H1 (cell line): Measurements from ENCODE around the gene STAP2. TPM values are rescaled to one million over a fixed set of nuclear protein-coding genes. Genes with fewer than 3 reads are reported as not detected.

Source experiments
- CTCF ChIA-PET: fragments of 300-600 bp; sonication (Branson Sonifier 250); formaldehyde crosslinking; loops from one replicate; lab custom pipeline; 2021; ENCODE audit not compliant: partially characterized antibody; lab: Charles Lee
- POLR2A ChIA-PET: fragments of 300-600 bp; sonication (Branson Sonifier 250); formaldehyde crosslinking; loops from one replicate; lab custom pipeline; 2021; ENCODE audit warnings: inconsistent platforms; ENCODE audit not compliant: partially characterized antibody; lab: Charles Lee
- DNase-seq, 2 experiments: peaks; one replicate each; pipeline versions ENCODE4 v3.0.0 to v3.0.0-alpha.2; 2010 to 2022; ENCODE audit warnings: low spot score in 2 of 2, low read depth in 1 of 2, mixed read lengths in 1 of 2
- FAIRE-seq: peaks from 2 replicates; lab custom pipeline; 2011; peaks lifted over from hg19 to GRCh38; lab: Jason Lieb, UNC
- H2AFZ ChIP-seq: 2 replicates; pipeline ENCODE4 v1.8.1; 2012; ENCODE audit warnings: low read length, inconsistent platforms
- H2AK5ac ChIP-seq: 2 replicates; pipeline ENCODE4 v1.6.1; 2013; ENCODE audit warnings: low read depth, low read length
- H2BK120ac ChIP-seq: replicated peaks from 2 replicates; pipeline ENCODE3; 2013; ENCODE audit warnings: low read depth, low read length, inconsistent platforms
- H2BK12ac ChIP-seq: 2 replicates; pipeline ENCODE4 v1.6.1; 2013; ENCODE audit warnings: low read depth, low read length
- H2BK15ac ChIP-seq: 2 replicates; pipeline ENCODE4 v1.6.1; 2013; ENCODE audit warnings: low read length
- H2BK20ac ChIP-seq: 2 replicates; pipeline ENCODE4 v1.6.1; 2013; ENCODE audit warnings: low read length
- H2BK5ac ChIP-seq: 2 replicates; pipeline ENCODE4 v1.6.1; 2013; ENCODE audit warnings: low read depth, low read length
- H3K14ac ChIP-seq: 2 replicates; pipeline ENCODE4 v1.6.1; 2013; ENCODE audit warnings: inconsistent platforms; ENCODE audit not compliant: insufficient read length
- H3K18ac ChIP-seq: 2 replicates; pipeline ENCODE4 v1.6.1; 2013; ENCODE audit warnings: low read length; ENCODE audit errors: extremely low read depth
- H3K23ac ChIP-seq: 2 replicates; pipeline ENCODE4 v1.6.1; 2013; ENCODE audit warnings: inconsistent platforms; ENCODE audit not compliant: insufficient read length
- H3K23me2 ChIP-seq: 2 replicates; pipeline ENCODE4 v1.6.1; 2013; ENCODE audit warnings: low read depth, low read length
- H3K27ac ChIP-seq: 2 replicates; pipeline ENCODE4 v1.6.1; 2011; ENCODE audit warnings: low read depth, low read length, inconsistent platforms
- H3K27me3 ChIP-seq, 4 experiments: replicated peaks in 1 of 4; 1 replicate in 1 of 4; 2 replicates in 3 of 4; pipeline versions ENCODE4 v1.6.1 to v1.8.1; 2011 to 2013; ENCODE audit warnings: low read length in 3 of 4, mild to moderate bottlenecking in 3 of 4, inconsistent platforms in 2 of 4, mixed read lengths in 2 of 4, moderate library complexity in 1 of 4; ENCODE audit not compliant: control insufficient read depth in 3 of 4, insufficient read depth in 3 of 4; ENCODE audit errors: extremely low read depth in 1 of 4
- H3K36me3 ChIP-seq, 4 experiments: 2 replicates each; pipeline versions ENCODE4 v1.6.1 to v1.8.1; 2011 to 2013; ENCODE audit warnings: mild to moderate bottlenecking in 4 of 4, low read length in 3 of 4, moderate library complexity in 2 of 4, control low read depth in 1 of 4, inconsistent platforms in 1 of 4; ENCODE audit not compliant: insufficient read depth in 4 of 4, control insufficient read depth in 2 of 4
- H3K4ac ChIP-seq: replicated peaks from 2 replicates; pipeline ENCODE3; 2013; ENCODE audit warnings: low read length, low read depth, mixed read lengths, inconsistent platforms; ENCODE audit not compliant: insufficient read length
- H3K4me1 ChIP-seq, 4 experiments: replicated peaks in 1 of 4; 1 replicate in 1 of 4; 2 replicates in 3 of 4; pipeline versions ENCODE4 v1.6.1 to v1.8.1; 2011 to 2013; ENCODE audit warnings: low read length in 3 of 4, inconsistent platforms in 2 of 4, mixed read lengths in 1 of 4; ENCODE audit not compliant: insufficient read depth in 4 of 4, control insufficient read depth in 3 of 4
- H3K4me2 ChIP-seq, 2 experiments: 2 replicates each; pipeline versions ENCODE4 v1.6.1 to v1.8.1; 2011 to 2013; ENCODE audit warnings: low read depth in 2 of 2, low read length in 2 of 2, control low read depth in 1 of 2, inconsistent platforms in 1 of 2, mild to moderate bottlenecking in 1 of 2; ENCODE audit not compliant: insufficient read depth in 1 of 2
- H3K4me3 ChIP-seq, 4 experiments: fragments of 200-600, 300-600 bp in 1 of 4; sonication (generic), shearing (Covaris generic), sonication (Bioruptor Twin) in 1 of 4; 2 replicates each; pipeline versions ENCODE4 v1.5.1 to v1.8.1; 2011 to 2016; ENCODE audit warnings: low read length in 4 of 4, low read depth in 3 of 4, control low read depth in 2 of 4, inconsistent platforms in 2 of 4, mild to moderate bottlenecking in 2 of 4, mixed read lengths in 1 of 4, moderate library complexity in 1 of 4; ENCODE audit not compliant: insufficient read depth in 2 of 4; ENCODE audit errors: extremely low read depth in 1 of 4
- H3K56ac ChIP-seq: replicated peaks from 2 replicates; pipeline ENCODE3; 2013; ENCODE audit warnings: low read depth, mild to moderate bottlenecking, mixed read lengths, low read length, inconsistent platforms; ENCODE audit not compliant: insufficient read length
- H3K79me1 ChIP-seq: 2 replicates; pipeline ENCODE4 v1.6.1; 2013; ENCODE audit warnings: low read depth, low read length, control low read depth
- H3K79me2 ChIP-seq, 2 experiments: 2 replicates each; pipeline versions ENCODE4 v1.6.1 to v1.8.1; 2012 to 2013; ENCODE audit warnings: low read length in 2 of 2, mild to moderate bottlenecking in 2 of 2, inconsistent platforms in 1 of 2; ENCODE audit not compliant: insufficient read depth in 2 of 2, control insufficient read depth in 1 of 2
- H3K9ac ChIP-seq, 4 experiments: replicated peaks in 1 of 4; 1 replicate in 1 of 4; 2 replicates in 3 of 4; pipeline versions ENCODE4 v1.6.1 to v1.8.1; 2011 to 2013; ENCODE audit warnings: low read depth in 3 of 4, low read length in 3 of 4, control low read depth in 2 of 4, mild to moderate bottlenecking in 2 of 4, moderate library complexity in 2 of 4, inconsistent platforms in 1 of 4; ENCODE audit errors: extremely low read depth in 1 of 4
- H3K9me3 ChIP-seq, 2 experiments: 2 replicates each; pipeline versions ENCODE4 v1.6.1 to v1.8.1; 2012 to 2013; ENCODE audit warnings: mild to moderate bottlenecking in 2 of 2, moderate library complexity in 2 of 2, control low read depth in 1 of 2, inconsistent platforms in 1 of 2, low read depth in 1 of 2, low read length in 1 of 2, mixed read lengths in 1 of 2; ENCODE audit not compliant: insufficient read depth in 2 of 2
- H4K20me1 ChIP-seq, 2 experiments: replicated peaks in 1 of 2; 2 replicates each; pipeline versions ENCODE3 to v1.8.1; 2011 to 2013; ENCODE audit warnings: inconsistent platforms in 2 of 2, low read length in 2 of 2, mild to moderate bottlenecking in 1 of 2; ENCODE audit not compliant: insufficient read depth in 2 of 2, control insufficient read depth in 1 of 2
- H4K5ac ChIP-seq: 2 replicates; pipeline ENCODE4 v1.6.1; 2013; ENCODE audit warnings: low read length, low read depth, mixed read lengths, inconsistent platforms; ENCODE audit not compliant: insufficient read length
- H4K8ac ChIP-seq: 2 replicates; pipeline ENCODE4 v1.8.0; 2013; ENCODE audit warnings: mild to moderate bottlenecking, moderate library complexity, low read length, inconsistent platforms; ENCODE audit not compliant: insufficient read depth; ENCODE audit errors: extremely low read depth
- H4K91ac ChIP-seq: replicated peaks from 2 replicates; pipeline ENCODE3; 2013; ENCODE audit warnings: low read length, mixed read lengths, inconsistent platforms; ENCODE audit not compliant: insufficient read length
- EGR1 ChIP-seq: IDR thresholded peaks from 2 replicates; pipeline ENCODE4 v1.6.1; 2011; ENCODE audit warnings: low read depth, low read length, borderline replicate concordance
- JUN ChIP-seq: IDR thresholded peaks from 2 replicates; pipeline ENCODE4 v1.6.1; 2011; ENCODE audit warnings: low read depth, mild to moderate bottlenecking, improper control_type of control experiment, low read length
- KDM4A ChIP-seq: IDR thresholded peaks from one replicate; pipeline ENCODE4 v1.7.1; 2012; ENCODE audit warnings: low read depth, mild to moderate bottlenecking, moderate library complexity, low read length, inconsistent platforms; ENCODE audit not compliant: severe bottlenecking
- POLR2A ChIP-seq, 2 experiments: IDR thresholded peaks; 1 replicate in 1 of 2; 2 replicates in 1 of 2; pipeline ENCODE4 v1.6.1; 2011; ENCODE audit warnings: low read depth in 2 of 2, low read length in 2 of 2, mild to moderate bottlenecking in 2 of 2; ENCODE audit errors: control extremely low read depth in 1 of 2
- TEAD4 ChIP-seq: IDR thresholded peaks from 2 replicates; pipeline ENCODE4 v1.6.1; 2012; ENCODE audit warnings: low read depth, low read length, inconsistent platforms, mixed read lengths
- WGBS, 2 experiments: shearing (Covaris generic) in 1 of 2; methylation state at CpG; one replicate each; pipeline versions ENCODE4 v1.1.6 to v1.1.7; 2013 to 2015; ENCODE audit warnings: low lambda C conversion rate in 2 of 2, mixed read lengths in 2 of 2, inconsistent platforms in 1 of 2, low coverage in 1 of 2, missing lambda C conversion rate in 1 of 2; ENCODE audit not compliant: insufficient replicate concordance in 2 of 2, insufficient coverage in 1 of 2, insufficient read length in 1 of 2; ENCODE audit errors: extremely low coverage in 1 of 2, missing lambda C conversion rate in 1 of 2; 5-methylcytosine and 5-hydroxymethylcytosine counted together
- polyA plus RNA-seq, 7 experiments: library from polyadenylated mRNA; depleted of rRNA in 3 of 7; stranded (reverse) in 5 of 7; unstranded in 2 of 7; fragments of >200 nt in 5 of 7; fragments of 200-250 nt in 2 of 7; gene quantifications; 1 replicate in 5 of 7; 2 replicates in 1 of 7; 4 replicates in 1 of 7; pipeline versions ENCODE4 v1.2.1 to v1.2.3, GENCODE V29; 2011 to 2013; ENCODE audit warnings: missing spikeins in 2 of 7, mixed read lengths in 2 of 7
- total RNA-seq: library from RNA; stranded (reverse); fragmentation: NEBNext Ultra II Directional; extraction: Animal tissue kit (Norgen Biotek cat#: 25700); gene quantifications from 2 replicates; pipeline ENCODE4 v1.2.1, GENCODE V29; 2021
- TF ChIP-seq, protein P1 (sequence below), 3 experiments: IDR thresholded peaks; 1 replicate in 2 of 3; 2 replicates in 1 of 3; pipeline versions ENCODE4 v1.5.1 to v1.6.1; 2011; ENCODE audit warnings: low read length in 3 of 3, mild to moderate bottlenecking in 3 of 3, inconsistent platforms in 2 of 3, low read depth in 1 of 3, moderate library complexity in 1 of 3; ENCODE audit not compliant: insufficient read depth in 1 of 3; ENCODE audit errors: control extremely low read depth in 1 of 3
- TF ChIP-seq, protein P2 (sequence below): IDR thresholded peaks from 2 replicates; pipeline ENCODE4 v1.6.1; 2012; ENCODE audit warnings: inconsistent platforms

STAP2 gene
- total and polyA plus RNA-seq, 2 of the 8 experiments (the other 6 are each of a cell fraction or from before 2014, with no cell fraction given) = 15.3 to 37.3 TPM

DNA sequence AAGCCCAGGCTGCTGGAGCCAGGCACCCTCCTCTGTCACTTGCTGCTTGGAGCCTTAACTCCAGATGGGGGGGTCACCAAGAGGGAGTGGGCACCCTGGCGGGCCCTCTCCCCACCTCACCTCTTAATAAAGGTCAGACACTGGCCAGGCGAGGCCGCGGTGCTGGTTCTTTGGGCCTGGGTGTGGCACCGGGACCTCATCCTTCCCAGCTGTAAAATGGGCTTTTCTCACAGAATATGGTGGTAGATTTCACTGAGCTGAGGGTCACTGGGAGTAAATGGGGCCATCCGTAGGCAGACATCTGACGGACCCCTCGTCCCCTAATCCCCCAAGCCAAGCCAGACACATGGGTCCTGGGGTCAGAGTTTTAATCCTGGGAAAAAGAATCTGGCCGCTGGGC, 14.9 kb downstream of the STAP2 start:
- CTCF ChIA-PET = interaction anchor here (0.6 to 8.2 kb wide), 5 partner anchors 16 to 266 kb away, joined by 3 to 71 read pairs (median 3); no protein-coding TSS in a partner anchor
- Histone ChIP-seq H3K4me3 (no peak overlapping the region), H3K4me2 (no peak overlapping the region), H3K9me3 (peaks cover 0 to 4% of the 10 kb centered on the region in 2 experiments; a peak in 1 of 4 replicates), H2AK5ac (no peak overlapping the region), H2BK15ac (no peak overlapping the region), H3K4ac (no peak overlapping the region), H2AFZ (no peak overlapping the region), H3K27me3 (no peaks in the 10 kb centered on the region), H3K4me1 (peaks cover 0 to 4% (median 2%) of the 10 kb centered on the region in 4 experiments; a peak in 4 of 7 replicates), H4K5ac (no peak overlapping the region), H3K23ac (no peak overlapping the region), H4K8ac (no peak overlapping the region), H2BK120ac (no peak overlapping the region), H3K9ac (no peak overlapping the region), H2BK12ac (no peak overlapping the region), H2BK5ac (no peak overlapping the region), H3K18ac (no peak overlapping the region), H3K79me1 (no peaks in the 10 kb centered on the region), H4K20me1 (peaks cover 4 to 11% of the 10 kb centered on the region in 2 experiments), H4K91ac (no peak overlapping the region), H3K14ac (no peak overlapping the region), H3K27ac (no peak overlapping the region), H3K23me2 (peaks cover 12% of the 10 kb centered on the region; the same call in 1 of the 2 replicates), H3K36me3 (peaks cover 0 to 21% (median 1%) of the 10 kb centered on the region in 4 experiments; a peak in 4 of 8 replicates), H2BK20ac (no peak overlapping the region), H3K56ac (no peak overlapping the region), H3K79me2 (no peaks in the 10 kb centered on the region)
- 89% methylated on average over 9 of the region's 9 CpGs; no CpG with 5 or more reads in 1 of the 2 experiments for WGBS, 2 experiments
- FAIRE-seq (no peak), DNase-seq (no peak)
- TF ChIP-seq EGR1 (no peak), KDM4A (no peak), TEAD4 (no peak), JUN (no peak), POLR2A (IDR thresholded peaks at IDR 0.05; ENCODE audit: control extremely low read depth in 1 of 2, low read depth in 2 of 2, low read length in 2 of 2) (no peak)
- TF ChIP-seq, protein P1, sequence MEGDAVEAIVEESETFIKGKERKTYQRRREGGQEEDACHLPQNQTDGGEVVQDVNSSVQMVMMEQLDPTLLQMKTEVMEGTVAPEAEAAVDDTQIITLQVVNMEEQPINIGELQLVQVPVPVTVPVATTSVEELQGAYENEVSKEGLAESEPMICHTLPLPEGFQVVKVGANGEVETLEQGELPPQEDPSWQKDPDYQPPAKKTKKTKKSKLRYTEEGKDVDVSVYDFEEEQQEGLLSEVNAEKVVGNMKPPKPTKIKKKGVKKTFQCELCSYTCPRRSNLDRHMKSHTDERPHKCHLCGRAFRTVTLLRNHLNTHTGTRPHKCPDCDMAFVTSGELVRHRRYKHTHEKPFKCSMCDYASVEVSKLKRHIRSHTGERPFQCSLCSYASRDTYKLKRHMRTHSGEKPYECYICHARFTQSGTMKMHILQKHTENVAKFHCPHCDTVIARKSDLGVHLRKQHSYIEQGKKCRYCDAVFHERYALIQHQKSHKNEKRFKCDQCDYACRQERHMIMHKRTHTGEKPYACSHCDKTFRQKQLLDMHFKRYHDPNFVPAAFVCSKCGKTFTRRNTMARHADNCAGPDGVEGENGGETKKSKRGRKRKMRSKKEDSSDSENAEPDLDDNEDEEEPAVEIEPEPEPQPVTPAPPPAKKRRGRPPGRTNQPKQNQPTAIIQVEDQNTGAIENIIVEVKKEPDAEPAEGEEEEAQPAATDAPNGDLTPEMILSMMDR (IDR thresholded peaks at IDR 0.05; ENCODE audit: control extremely low read depth in 1 of 3, insufficient read depth in 1 of 3, low read depth in 1 of 3, low read length in 3 of 3) = no peak
- TF ChIP-seq, protein P2, sequence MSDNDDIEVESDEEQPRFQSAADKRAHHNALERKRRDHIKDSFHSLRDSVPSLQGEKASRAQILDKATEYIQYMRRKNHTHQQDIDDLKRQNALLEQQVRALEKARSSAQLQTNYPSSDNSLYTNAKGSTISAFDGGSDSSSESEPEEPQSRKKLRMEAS = no peak
- POLR2A ChIA-PET = interaction anchor here (1.1 to 7.4 kb wide), 5 partner anchors 9 to 32 kb away, joined by 3 to 86 read pairs (median 13); partner anchors contain the start of genes FSD1 and MPND
